ENCODE data around the gene FOSL1. TPM values are rescaled to one million over a fixed set of nuclear protein-coding genes. Genes with fewer than 3 reads are reported as not detected.

Gene FOSL1
- total RNA-seq, 1 experiment from 2014 or later: 33.7 TPM

GRCh38 chr11:65900899-65901180 is 652 bp upstream of the FOSL1 start:
- H4K20me1 ChIP-seq (ENCODE audit: control insufficient read depth, insufficient read depth, insufficient read length): no peaks in the 10 kb centered on the region
- no peaks in the 10 kb centered on the region for H3K79me2 ChIP-seq (ENCODE audit: insufficient read depth, low read length)
- no peaks in the 10 kb centered on the region for H3K4me1 ChIP-seq (ENCODE audit: insufficient read depth, low read length)
- H3K9me3 ChIP-seq (ENCODE audit: control insufficient read depth, low read depth, low read length): no peaks in the 10 kb centered on the region
- no peak overlapping the region for H2BK20ac ChIP-seq (ENCODE audit: low read depth, low read length, poor library complexity, severe bottlenecking)
- H2BK5ac ChIP-seq (ENCODE audit: insufficient read length, low read length): no peak overlapping the region
- no peak overlapping the region for H4K8ac ChIP-seq (replicated peaks; ENCODE audit: insufficient read length, low read depth, low read length)
- Mint-ChIP-seq H3K4me3 (peak overlapping the region; percentile 58 to 63), H3K36me3 (ENCODE audit: insufficient read depth in 1 of 3, low read depth in 3 of 3) (peaks cover 0 to 15% (median 0%) of the 10 kb centered on the region in 3 experiments; a peak in 2 of 7 replicates), H3K27ac (no peak overlapping the region), H3K27me3 (ENCODE audit: low read depth) (peaks cover 78% of the 10 kb centered on the region), H3K9me3 (no peaks in the 10 kb centered on the region; a peak in 1 of 5 replicates), H3K4me1 (peaks cover 14 to 17% of the 10 kb centered on the region in 2 experiments)
- H3K14ac ChIP-seq (ENCODE audit: insufficient read depth, low read length): no peak overlapping the region
- H3K56ac ChIP-seq (ENCODE audit: insufficient read length, low read depth, low read length): no peak overlapping the region
- H4K5ac ChIP-seq (ENCODE audit: insufficient read length, low read depth, low read length): no peak overlapping the region
- H4K91ac ChIP-seq (ENCODE audit: insufficient read length, low read depth, low read length): no peak overlapping the region
- no peak overlapping the region for H2AK5ac ChIP-seq (ENCODE audit: insufficient read length, low read length)
- peak overlapping the region; percentile 12 for H3K4me2 ChIP-seq (ENCODE audit: insufficient read depth, insufficient read length, low read length)
- H3K23ac ChIP-seq (ENCODE audit: insufficient read length, low read depth, low read length): no peak overlapping the region
- no peak for DNase-seq
- H3K9ac ChIP-seq (ENCODE audit: extremely low read depth, insufficient read length, low read length): no peak overlapping the region
- no peak overlapping the region for H3K18ac ChIP-seq (ENCODE audit: insufficient read length, low read depth, low read length)
- H2BK120ac ChIP-seq (ENCODE audit: low read depth, low read length, poor library complexity, severe bottlenecking): no peak overlapping the region
- TF ChIP-seq CTCF (conservative IDR thresholded peaks at IDR 0.05): no peak
- peaks cover 17% of the 10 kb centered on the region; the same call in 1 of the 2 replicates for H3K27me3 ChIP-seq (ENCODE audit: insufficient read depth, low read length)
- no peak overlapping the region for H3K27ac ChIP-seq (ENCODE audit: insufficient read length, low read depth, low read length)
- H3K23me2 ChIP-seq (ENCODE audit: insufficient read length, low read depth, low read length, poor library complexity, severe bottlenecking): peaks cover 9% of the 10 kb centered on the region
- WGBS (ENCODE audit: extremely low coverage, insufficient read length, low lambda C conversion rate): no CpG with 5 or more reads among the region's 11 CpGs
- H3T11ph ChIP-seq (ENCODE audit: low read length): no peak overlapping the region
- no peak overlapping the region for H3K4ac ChIP-seq (ENCODE audit: low read depth, low read length)
- H2AFZ ChIP-seq (ENCODE audit: low read length): no peak overlapping the region
- H3K79me1 ChIP-seq (ENCODE audit: insufficient read depth, low read depth, low read length, poor library complexity, severe bottlenecking): no peaks in the 10 kb centered on the region
- no peak overlapping the region for H2BK15ac ChIP-seq (ENCODE audit: low read depth, low read length)
- no peak overlapping the region for H2BK12ac ChIP-seq (ENCODE audit: insufficient read length, low read depth, low read length)

Measured in H9 (cell line).